ENCODE data around the gene CNR2.
"Not testable (repeated sequence)": the region's sequence is repeated elsewhere in the genome, so short reads cannot be mapped to it uniquely, and the experiment has no call there.

The CNR2 gene

GRCh38 chr1:23885222-23885621, 27.9 kb downstream of the CNR2 start:
- no peak for DNase-seq (ENCODE audit: low read depth in 2 of 2)

DNA sequence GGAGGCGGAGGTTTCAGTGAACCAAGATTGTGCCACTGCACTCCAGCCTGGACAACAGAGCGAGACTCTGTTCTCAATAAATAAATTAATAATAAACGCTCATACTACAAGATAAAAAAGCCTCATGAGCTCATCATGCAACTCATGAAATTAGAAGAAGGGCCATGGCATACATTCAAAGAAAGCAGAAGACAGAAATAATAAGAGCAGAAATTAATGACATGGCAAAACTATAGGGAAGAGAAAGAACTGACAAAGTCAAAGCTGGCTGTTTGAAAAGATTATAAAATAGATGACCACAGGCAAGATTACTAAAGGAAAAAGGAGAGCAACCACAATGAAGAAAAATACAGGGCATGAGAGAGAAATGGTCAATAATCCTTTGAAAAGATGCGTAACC, 30.4 kb downstream of the CNR2 start:
- no peak for DNase-seq (ENCODE audit: low read depth in 2 of 2)

DNA sequence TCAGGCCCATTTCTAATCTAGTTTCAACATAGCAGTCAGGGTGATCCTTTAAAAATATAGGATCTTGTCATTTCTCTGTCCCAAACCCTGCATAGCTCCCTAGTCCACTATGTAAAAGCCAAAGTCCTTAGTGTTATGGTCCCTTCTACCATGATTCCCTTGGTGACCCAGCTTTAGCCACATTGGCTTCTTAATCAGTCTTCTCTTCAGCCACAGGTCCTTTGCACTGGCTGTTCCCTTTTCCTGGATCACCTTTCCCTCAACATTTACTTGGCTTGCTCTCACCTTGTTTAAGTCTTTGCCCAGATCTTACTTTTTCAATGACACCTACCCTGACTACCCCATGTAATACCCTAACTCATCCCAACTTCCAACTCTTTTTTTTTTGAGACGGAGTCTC, 33.4 kb downstream of the CNR2 start:
- no peak for DNase-seq (ENCODE audit: low read depth in 2 of 2)

GRCh38 chr1:23878668-23879067, 34.5 kb downstream of the CNR2 start:
- DNase-seq (ENCODE audit: low read depth in 2 of 2), result no peak

- DNase-seq (ENCODE audit: low read depth in 2 of 2), result no peak
Observed at GRCh38 chr1:23875382-23875781, 37.8 kb downstream of the CNR2 start.

- DNase-seq (ENCODE audit: low read depth in 2 of 2), result no peak
Observed at GRCh38 chr1:23872421-23872820, 40.7 kb downstream of the CNR2 start.

- DNase-seq (ENCODE audit: low read depth in 2 of 2), result no peak
Observed at GRCh38 chr1:23869051-23869450, 44.1 kb downstream of the CNR2 start.

DNA sequence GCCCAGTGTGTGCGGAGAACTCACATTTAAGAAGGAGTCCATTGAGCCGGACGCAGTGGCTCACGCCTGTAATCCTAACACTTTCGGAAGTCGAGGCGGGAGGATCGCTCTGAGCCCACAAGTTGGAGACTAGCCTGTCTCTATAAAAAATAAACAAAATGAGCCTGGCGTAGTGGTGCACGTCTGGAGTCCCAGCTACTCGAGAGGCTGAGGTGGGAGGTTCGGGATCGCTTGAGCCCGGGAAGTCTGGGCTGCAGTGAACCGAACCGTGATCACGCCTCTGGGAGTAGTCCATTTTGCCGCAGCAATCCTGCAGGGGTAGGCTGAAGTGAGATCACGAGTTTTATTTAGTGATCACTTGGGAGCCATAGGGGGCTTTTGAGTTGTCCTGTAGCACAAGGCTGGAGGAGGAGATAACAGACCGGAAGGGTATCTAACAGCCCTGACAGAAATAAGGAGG, 44.6 kb downstream of the CNR2 start:
- DNase-seq (ENCODE audit: low read depth in 2 of 2), result no peak

DNA sequence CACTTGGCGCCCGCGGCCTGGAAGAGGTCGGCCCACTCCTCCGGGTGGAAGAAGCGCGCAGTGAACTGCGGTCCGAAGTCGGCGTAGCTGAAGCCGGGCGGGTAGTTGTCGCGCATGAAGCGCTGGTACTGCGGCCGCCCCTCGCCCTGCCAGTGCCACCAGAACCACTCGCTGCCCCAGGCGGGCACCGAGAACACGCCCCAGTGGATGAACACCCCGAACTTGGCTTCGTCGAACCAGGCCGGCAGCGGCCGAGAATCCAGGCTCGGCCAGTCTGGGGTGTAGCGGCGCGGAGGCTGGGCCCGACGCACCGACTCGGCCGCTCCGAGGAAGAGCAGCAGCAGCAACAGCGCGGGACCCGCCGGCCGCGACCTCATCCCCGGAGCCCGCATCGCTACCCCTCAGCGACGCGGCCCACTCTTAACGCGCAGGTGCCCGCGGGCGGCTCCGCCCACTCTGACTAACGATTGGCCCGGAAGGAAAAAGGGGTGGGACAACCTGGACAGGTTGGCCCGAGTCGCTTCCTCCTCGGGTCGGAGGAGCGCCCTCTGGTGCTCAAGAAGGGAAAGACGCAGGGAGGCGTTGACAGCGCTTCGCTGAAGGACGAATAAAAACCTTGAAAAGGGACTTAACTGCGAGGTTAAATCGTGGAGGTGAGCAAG, 45.1 kb downstream of the CNR2 start, which contains the start of gene FUCA1:
Gene FUCA1 (minus strand): TSS at position 396 of the 662 bp plus-strand sequence. CDS start 4 bp downstream, at position 392.
- peak; percentile 85 to 93 for DNase-seq (ENCODE audit: low read depth in 2 of 2)

DNA sequence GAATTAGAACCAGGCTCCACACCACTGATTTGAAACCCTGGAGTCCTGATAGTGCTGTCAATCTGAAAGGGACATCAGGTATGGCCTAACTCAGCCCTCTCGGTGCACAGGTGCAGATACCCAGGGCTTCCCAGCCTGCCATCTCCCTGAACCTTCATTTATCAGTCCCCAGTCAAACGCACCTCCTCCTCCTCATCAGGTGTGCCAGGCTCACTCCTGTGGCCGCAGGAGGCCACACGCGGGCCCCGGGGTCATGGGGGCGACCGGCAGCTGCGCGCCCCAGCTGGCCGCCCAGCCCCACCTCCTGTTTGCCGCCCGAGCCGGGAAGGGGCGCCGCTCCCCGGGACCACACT, 45.6 kb downstream of the CNR2 start:
- no peak for DNase-seq (ENCODE audit: low read depth in 2 of 2)

DNA sequence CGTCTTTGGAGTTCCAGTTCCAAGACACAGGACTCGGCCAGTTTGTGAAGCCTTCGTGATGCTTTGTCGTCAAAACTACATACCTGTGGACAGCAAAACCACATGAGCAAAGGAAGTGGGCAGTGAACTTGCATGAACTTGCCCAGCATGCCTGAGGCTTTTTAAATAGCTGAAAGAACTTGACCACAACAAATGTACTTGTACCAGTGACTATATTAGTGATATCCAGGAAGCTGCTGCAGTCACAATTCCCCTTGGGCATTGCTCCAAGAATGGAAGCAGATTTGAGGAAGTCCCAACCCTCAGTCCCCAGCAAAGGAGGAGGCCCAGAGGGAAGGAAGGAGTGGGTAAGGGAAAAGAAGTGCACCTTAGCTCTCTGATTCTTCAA, 47.6 kb downstream of the CNR2 start:
- DNase-seq (ENCODE audit: low read depth in 2 of 2), result no peak

DNA sequence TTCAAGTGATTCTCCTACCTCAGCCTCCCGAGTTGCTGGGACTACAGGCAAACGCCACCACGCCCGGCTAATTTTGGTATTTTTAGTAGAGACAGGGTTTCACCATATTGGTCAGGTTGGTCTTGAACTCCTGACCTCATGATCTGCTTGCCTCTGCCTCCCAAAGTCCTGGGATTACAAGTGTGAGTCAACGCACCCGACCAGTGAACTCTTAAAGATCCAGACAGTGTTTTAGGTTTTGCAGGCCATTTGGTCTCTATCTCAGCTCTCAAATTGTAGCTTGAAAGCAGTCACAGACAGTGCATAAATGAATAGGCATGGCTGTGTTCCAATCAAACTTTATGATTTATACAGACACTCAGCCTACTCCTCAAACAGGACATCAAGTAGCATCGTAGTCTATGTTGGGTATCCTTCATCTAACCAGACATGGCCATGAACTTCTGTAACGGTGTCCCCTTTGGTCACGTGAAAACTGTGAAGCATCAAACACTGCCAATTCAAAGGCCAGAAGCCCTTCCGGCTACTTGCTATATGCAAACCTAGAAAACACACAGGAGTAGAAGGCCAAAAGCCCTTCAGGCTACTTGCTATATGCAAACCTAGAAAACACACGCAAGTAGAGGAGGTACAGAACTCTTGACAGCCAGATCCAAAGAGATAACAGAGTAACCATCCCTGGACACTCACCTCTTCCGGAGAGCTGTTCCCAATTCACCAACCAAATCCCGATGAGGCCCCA, 48.2 kb downstream of the CNR2 start:
- DNase-seq (ENCODE audit: low read depth in 2 of 2), result no peak

DNA sequence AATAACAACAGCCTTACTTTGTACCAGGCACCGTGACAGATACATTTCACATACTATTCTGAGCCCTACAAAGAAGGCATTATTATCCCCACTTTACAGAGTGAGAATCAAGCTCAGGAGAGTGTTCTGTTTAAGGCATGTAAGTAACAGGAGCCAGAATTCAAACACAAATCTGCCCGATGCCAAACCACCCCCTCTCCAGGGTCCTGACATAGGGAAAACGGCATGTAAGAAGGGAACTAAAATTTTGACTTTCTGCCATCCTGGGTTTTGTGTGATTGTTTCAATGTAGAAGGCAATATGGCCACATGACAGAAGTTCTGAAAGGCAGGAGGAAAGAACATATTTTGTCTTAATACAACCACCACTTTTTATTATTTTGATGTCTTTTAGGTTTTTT, 50.5 kb downstream of the CNR2 start:
- DNase-seq (ENCODE audit: low read depth in 2 of 2), result no peak

- DNase-seq (ENCODE audit: low read depth in 2 of 2), result no peak
Observed at GRCh38 chr1:23854568-23854967, 58.6 kb downstream of the CNR2 start.

DNA sequence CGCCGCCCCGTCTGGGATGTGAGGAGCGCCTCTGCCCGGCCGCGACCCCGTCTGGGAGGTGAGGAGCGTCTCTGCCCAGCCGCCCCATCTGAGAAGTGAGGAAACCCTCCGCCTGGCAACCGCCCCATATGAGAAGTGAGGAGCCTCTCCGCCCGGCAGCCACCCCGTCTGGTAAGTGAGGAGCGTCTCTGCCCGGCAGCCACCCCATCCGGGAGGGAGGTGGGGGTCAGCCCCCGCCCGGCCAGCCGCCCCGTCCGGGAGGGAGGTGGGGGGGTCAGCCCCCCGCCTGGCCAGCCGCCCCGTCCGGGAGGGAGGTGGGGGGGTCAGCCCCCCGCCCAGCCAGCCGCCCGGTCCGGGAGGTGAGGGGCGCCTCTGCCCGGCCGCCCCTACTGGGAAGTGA, 60.0 kb downstream of the CNR2 start:
- not testable (repeated sequence) for DNase-seq (ENCODE audit: low read depth in 2 of 2)

DNA sequence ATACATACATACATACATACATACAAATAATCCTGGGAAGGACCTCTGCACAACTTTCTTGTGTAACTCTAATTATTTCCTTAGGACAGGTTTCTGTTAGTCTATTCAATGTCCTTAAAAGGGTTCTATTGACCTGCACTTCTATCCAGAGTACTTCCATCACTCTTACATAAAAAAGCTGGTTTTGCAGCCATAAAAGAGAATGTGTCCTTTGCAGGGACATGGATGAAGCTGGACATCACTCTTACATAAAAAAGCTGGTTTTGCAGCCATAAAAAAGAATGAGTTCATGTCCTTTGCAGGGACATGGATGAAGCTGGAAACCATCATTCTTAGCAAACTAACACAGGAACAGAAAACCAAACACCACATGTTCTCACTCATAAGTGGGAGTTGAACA, 61.8 kb downstream of the CNR2 start:
- DNase-seq (ENCODE audit: low read depth in 2 of 2), result not testable (repeated sequence)

GRCh38 chr1:23848673-23849616, 64.2 kb downstream of the CNR2 start:
- no peak for DNase-seq (ENCODE audit: low read depth in 2 of 2)

DNA sequence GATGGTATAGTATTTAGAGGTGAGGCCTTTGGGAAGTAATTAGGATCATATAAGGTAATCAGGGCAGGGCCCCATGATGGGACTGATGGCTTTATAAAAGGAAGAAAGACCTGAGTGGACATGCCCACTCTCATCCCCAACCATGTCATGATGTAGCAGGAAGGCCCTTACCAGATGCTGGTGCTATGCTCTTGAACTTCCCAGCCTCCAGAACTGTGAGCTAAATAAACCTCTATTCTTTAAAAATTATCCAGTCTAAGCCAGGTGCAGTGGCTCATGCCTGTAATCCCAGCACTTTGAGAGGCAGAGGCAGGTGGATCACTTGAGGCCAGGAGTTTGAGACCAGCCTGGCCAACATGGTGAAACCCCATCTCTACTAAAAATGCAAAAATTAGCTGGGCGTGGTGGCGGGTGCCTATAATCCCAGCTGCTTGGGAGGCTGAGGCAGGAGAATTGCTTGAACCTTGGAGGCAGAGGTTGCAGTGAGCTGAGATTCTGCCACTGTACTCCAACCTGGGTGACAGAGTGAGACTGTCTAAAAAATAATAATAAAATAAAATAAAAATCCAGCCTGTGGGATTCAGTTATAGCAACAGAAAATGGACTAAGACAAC, 65.6 kb downstream of the CNR2 start:
- not testable (repeated sequence) for DNase-seq (ENCODE audit: low read depth in 2 of 2)

DNA sequence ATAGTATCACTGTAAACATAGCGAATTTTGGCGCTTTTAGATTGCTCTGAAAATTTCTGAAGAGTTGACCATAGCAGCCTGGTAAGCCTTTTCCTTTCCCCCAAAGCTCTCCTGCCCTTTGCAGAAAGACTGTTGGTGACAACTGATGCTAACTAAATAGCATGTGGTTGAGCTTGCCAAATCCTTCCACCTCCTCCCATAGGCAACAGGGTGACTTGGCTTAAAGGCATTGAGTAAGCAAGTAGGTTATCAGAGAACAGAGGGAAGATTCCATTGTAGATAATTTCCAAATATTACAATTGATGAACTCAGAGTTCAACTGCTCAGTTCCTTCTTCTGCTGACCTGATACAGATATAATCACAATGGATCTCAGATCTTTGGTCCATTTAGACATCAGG, 68.0 kb downstream of the CNR2 start:
- DNase-seq (ENCODE audit: low read depth in 2 of 2), result no peak

DNA sequence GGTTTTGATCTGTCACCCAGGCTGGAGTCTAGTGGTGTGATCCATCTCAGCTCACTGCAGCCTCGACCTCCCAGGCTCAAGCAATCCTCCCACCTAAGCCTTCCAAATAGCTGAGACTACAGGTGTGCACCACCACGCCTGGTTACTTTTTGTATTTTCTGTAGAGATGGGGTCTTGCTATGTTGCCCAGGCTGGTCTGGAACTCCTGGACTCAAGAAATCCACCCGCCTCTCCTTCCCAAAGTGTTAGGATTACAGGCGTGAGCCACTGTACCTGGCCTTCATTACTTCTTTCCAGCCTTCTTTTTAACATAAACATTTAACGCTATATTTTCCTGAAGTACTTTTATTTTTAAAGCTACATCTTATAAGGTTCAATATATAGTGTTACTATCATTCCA, 69.5 kb downstream of the CNR2 start:
- DNase-seq (ENCODE audit: low read depth in 2 of 2), result no peak

DNA sequence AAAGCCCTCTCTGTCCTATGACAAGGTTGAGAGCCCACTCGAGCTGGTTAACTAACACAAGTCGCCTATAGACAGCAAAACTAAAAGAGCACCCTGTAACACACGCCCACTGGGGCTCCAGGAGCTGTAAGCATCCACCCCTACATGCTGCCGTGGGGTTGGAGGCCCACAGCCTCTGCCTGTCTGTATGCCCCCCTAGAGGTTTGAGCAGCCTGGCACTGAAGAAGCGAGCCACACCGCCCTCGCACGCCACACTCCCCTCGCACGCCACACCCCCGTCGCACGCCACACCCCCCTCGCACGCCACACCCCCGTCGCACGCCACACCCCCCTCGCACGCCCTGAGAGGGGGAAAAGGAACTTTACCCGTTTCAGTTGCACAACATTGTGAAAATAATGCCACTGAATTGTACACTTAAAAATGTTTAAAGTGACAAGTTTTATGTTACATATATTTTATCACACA, 74.7 kb downstream of the CNR2 start:
- DNase-seq (ENCODE audit: low read depth in 2 of 2), result peak; percentile 41 to 53

DNA sequence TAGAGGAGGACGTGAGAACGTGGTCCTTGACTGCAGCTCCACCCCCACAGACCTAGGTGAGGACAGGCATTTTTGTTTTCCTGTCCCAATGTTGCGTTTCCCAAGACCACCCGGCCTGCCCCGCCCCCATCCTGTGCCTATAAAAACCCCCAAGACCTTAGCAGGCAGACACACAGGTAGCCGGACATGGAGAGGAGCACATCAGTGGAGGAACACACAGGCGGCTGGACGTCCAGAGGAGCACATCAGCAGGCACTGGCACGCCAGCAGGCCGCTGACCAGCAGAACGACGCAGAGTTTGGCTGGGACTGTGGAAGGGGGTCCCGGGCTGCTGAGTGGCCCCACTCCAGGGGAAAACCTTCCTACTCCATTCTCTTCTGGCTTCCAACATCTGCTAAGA, 75.3 kb downstream of the CNR2 start:
- no peak for DNase-seq (ENCODE audit: low read depth in 2 of 2)

Measured in stimulated activated CD4-positive, alpha-beta T cell treated with anti-CD3 and anti-CD28 coated beads, Interleukin-15, amount 100 ng/mL, for 48 hours (primary cell).